Endometrial microvascular endothelial cells (primary cell): ENCODE data around the gene INTS1. TPM values are rescaled to one million over a fixed set of nuclear protein-coding genes. Genes with fewer than 3 reads are reported as not detected.

Source experiments
- in situ Hi-C: cut with HindIII; loops from 2 replicates; pipeline ENCODE4 v1.10.0; 2017; ENCODE audit warnings: low sequenced_read_pairs, low pct_unique_long_range_greater_than_20kb; ENCODE audit errors: inconsistent ontology term
- total RNA-seq: library from RNA; depleted of rRNA; stranded (reverse); fragments of >200 nt; gene quantifications from one replicate; pipeline ENCODE4 v1.2.3, GENCODE V29; 2015; ENCODE audit errors: inconsistent ontology term

Gene INTS1
- total RNA-seq, 1 donor from 2014 or later = 70.4 TPM

- in situ Hi-C loops = no loop called here
These were observed 27.3 kb downstream of the INTS1 start for GRCh38 chr7:1476859-1477258.

GRCh38 chr7:1475991-1476390, 28.2 kb downstream of the INTS1 start:
- in situ Hi-C loops = no loop called here

GRCh38 chr7:1475393-1475792, 28.8 kb downstream of the INTS1 start:
- in situ Hi-C loops = no loop called here

GRCh38 chr7:1474736-1475135, 29.5 kb downstream of the INTS1 start:
- in situ Hi-C loops = no loop called here

- in situ Hi-C loops = no loop called here
These were observed 30.2 kb downstream of the INTS1 start for GRCh38 chr7:1473864-1474512.

GRCh38 chr7:1470901-1471300, 33.3 kb downstream of the INTS1 start:
- in situ Hi-C loops = no loop called here

- in situ Hi-C loops = no loop called here
These were observed 35.4 kb downstream of the INTS1 start for GRCh38 chr7:1468643-1469298.

GRCh38 chr7:1468203-1468602, 36.0 kb downstream of the INTS1 start:
- in situ Hi-C loops = no loop called here

GRCh38 chr7:1466524-1467271, 37.5 kb downstream of the INTS1 start:
- in situ Hi-C loops = no loop called here

GRCh38 chr7:1464694-1465093, 39.5 kb downstream of the INTS1 start:
- in situ Hi-C loops = no loop called here

- in situ Hi-C loops = no loop called here
These were observed 40.4 kb downstream of the INTS1 start for GRCh38 chr7:1463676-1464223.

- in situ Hi-C loops = no loop called here
These were observed 42.4 kb downstream of the INTS1 start for GRCh38 chr7:1461646-1462375.

GRCh38 chr7:1460821-1461645, 43.2 kb downstream of the INTS1 start:
- in situ Hi-C loops = no loop called here

GRCh38 chr7:1459920-1460820, 44.0 kb downstream of the INTS1 start:
- in situ Hi-C loops = no loop called here

GRCh38 chr7:1459512-1459892, 44.7 kb downstream of the INTS1 start:
- in situ Hi-C loops = no loop called here

GRCh38 chr7:1458683-1459511, 45.3 kb downstream of the INTS1 start, which contains the start of gene MICALL2:
Gene MICALL2, minus strand, starts transcription at chr7:1459470. Its CDS starts 144 bp downstream, at chr7:1459326.
- in situ Hi-C loops = no loop called here
